Uterus (tissue), 2 donors: ENCODE data around the gene DGCR2.
"Not testable (repeated sequence)": the region's sequence is repeated elsewhere in the genome, so short reads cannot be mapped to it uniquely, and the experiment has no call there.

Experiments used
- CTCF ChIP-seq, 4 experiments: fragments of 200-600 bp in 2 of 4; fragments of 450-650 bp in 2 of 4; sonication (generic) in 2 of 4; IDR thresholded peaks; one replicate each; pipeline ENCODE4 v1.5.1; 2016 to 2019; ENCODE audit warnings: antibody characterized with exemption in 4 of 4, mild to moderate bottlenecking in 2 of 4, moderate library complexity in 1 of 4
- POLR2A ChIP-seq, 2 donors: fragments of 450-650 bp; IDR thresholded peaks; one replicate each; pipeline ENCODE4 v1.6.1; 2016; ENCODE audit warnings: antibody characterized with exemption in 2 of 2, mild to moderate bottlenecking in 1 of 2, moderate library complexity in 1 of 2

GRCh38 chr22:19023931-19024330 is 98.3 kb downstream of the DGCR2 start:
- TF ChIP-seq CTCF, POLR2A (IDR thresholded peaks at IDR 0.05): not testable (repeated sequence)
